Measurements from ENCODE around the gene FHIT.

FHIT gene

GRCh38 chr3:60779637-60780036, 471.6 kb downstream of the FHIT start:
- Histone ChIP-seq H3K4me1 (ENCODE audit: control insufficient read depth, insufficient read depth, low read length, poor library complexity, severe bottlenecking) (no peaks in the 10 kb centered on the region), H3K9me3 (ENCODE audit: control insufficient read depth, low read length) (no peaks in the 10 kb centered on the region), H3K4me3 (ENCODE audit: insufficient read depth, low read depth, low read length, poor library complexity, severe bottlenecking) (no peak overlapping the region), H3K36me3 (ENCODE audit: control insufficient read depth, insufficient read depth, low read length) (no peaks in the 10 kb centered on the region), H3K27me3 (replicated peaks; ENCODE audit: control insufficient read depth, insufficient read depth, low read length, poor library complexity, severe bottlenecking) (no peaks in the 10 kb centered on the region), H3K27ac (ENCODE audit: insufficient read depth, low read length, poor library complexity, severe bottlenecking) (no peak overlapping the region)
- DNase-seq = no peak

GRCh38 chr3:60775985-60776384, 475.3 kb downstream of the FHIT start:
- Histone ChIP-seq H3K4me1 (ENCODE audit: control insufficient read depth, insufficient read depth, low read length, poor library complexity, severe bottlenecking) (no peaks in the 10 kb centered on the region), H3K36me3 (ENCODE audit: control insufficient read depth, insufficient read depth, low read length) (no peaks in the 10 kb centered on the region), H3K4me3 (ENCODE audit: insufficient read depth, low read depth, low read length, poor library complexity, severe bottlenecking) (no peak overlapping the region), H3K27me3 (replicated peaks; ENCODE audit: control insufficient read depth, insufficient read depth, low read length, poor library complexity, severe bottlenecking) (no peaks in the 10 kb centered on the region), H3K27ac (ENCODE audit: insufficient read depth, low read length, poor library complexity, severe bottlenecking) (no peak overlapping the region), H3K9me3 (ENCODE audit: control insufficient read depth, low read length) (no peaks in the 10 kb centered on the region)
- DNase-seq = no peak

GRCh38 chr3:60774617-60775016, 476.6 kb downstream of the FHIT start:
- Histone ChIP-seq H3K9me3 (ENCODE audit: control insufficient read depth, low read length) (no peaks in the 10 kb centered on the region), H3K36me3 (ENCODE audit: control insufficient read depth, insufficient read depth, low read length) (no peaks in the 10 kb centered on the region), H3K4me3 (ENCODE audit: insufficient read depth, low read depth, low read length, poor library complexity, severe bottlenecking) (no peak overlapping the region), H3K27ac (ENCODE audit: insufficient read depth, low read length, poor library complexity, severe bottlenecking) (no peak overlapping the region), H3K27me3 (replicated peaks; ENCODE audit: control insufficient read depth, insufficient read depth, low read length, poor library complexity, severe bottlenecking) (no peaks in the 10 kb centered on the region), H3K4me1 (ENCODE audit: control insufficient read depth, insufficient read depth, low read length, poor library complexity, severe bottlenecking) (no peaks in the 10 kb centered on the region)
- no peak for DNase-seq

- no peaks in the 10 kb centered on the region for H3K4me1 ChIP-seq (ENCODE audit: control insufficient read depth, insufficient read depth, low read length, poor library complexity, severe bottlenecking)
- no peak overlapping the region for H3K4me3 ChIP-seq (ENCODE audit: insufficient read depth, low read depth, low read length, poor library complexity, severe bottlenecking)
- H3K27ac ChIP-seq (ENCODE audit: insufficient read depth, low read length, poor library complexity, severe bottlenecking) = no peak overlapping the region
- no peaks in the 10 kb centered on the region for H3K27me3 ChIP-seq (replicated peaks; ENCODE audit: control insufficient read depth, insufficient read depth, low read length, poor library complexity, severe bottlenecking)
- no peaks in the 10 kb centered on the region for H3K9me3 ChIP-seq (ENCODE audit: control insufficient read depth, low read length)
- no peak for DNase-seq
- H3K36me3 ChIP-seq (ENCODE audit: control insufficient read depth, insufficient read depth, low read length) = no peaks in the 10 kb centered on the region
Measured at GRCh38 chr3:60772584-60772983, 478.7 kb downstream of the FHIT start.

- Histone ChIP-seq H3K27me3 (replicated peaks; ENCODE audit: control insufficient read depth, insufficient read depth, low read length, poor library complexity, severe bottlenecking) (no peaks in the 10 kb centered on the region), H3K4me3 (ENCODE audit: insufficient read depth, low read depth, low read length, poor library complexity, severe bottlenecking) (no peak overlapping the region), H3K36me3 (ENCODE audit: control insufficient read depth, insufficient read depth, low read length) (no peaks in the 10 kb centered on the region), H3K27ac (ENCODE audit: insufficient read depth, low read length, poor library complexity, severe bottlenecking) (no peak overlapping the region), H3K4me1 (ENCODE audit: control insufficient read depth, insufficient read depth, low read length, poor library complexity, severe bottlenecking) (no peaks in the 10 kb centered on the region), H3K9me3 (ENCODE audit: control insufficient read depth, low read length) (no peaks in the 10 kb centered on the region)
- no peak for DNase-seq
Measured at GRCh38 chr3:60771766-60772165, 479.5 kb downstream of the FHIT start.

GRCh38 chr3:60770532-60770931, 480.7 kb downstream of the FHIT start:
- H3K36me3 ChIP-seq (ENCODE audit: control insufficient read depth, insufficient read depth, low read length) = no peaks in the 10 kb centered on the region
- no peaks in the 10 kb centered on the region for H3K4me1 ChIP-seq (ENCODE audit: control insufficient read depth, insufficient read depth, low read length, poor library complexity, severe bottlenecking)
- no peak overlapping the region for H3K27ac ChIP-seq (ENCODE audit: insufficient read depth, low read length, poor library complexity, severe bottlenecking)
- no peaks in the 10 kb centered on the region for H3K9me3 ChIP-seq (ENCODE audit: control insufficient read depth, low read length)
- H3K4me3 ChIP-seq (ENCODE audit: insufficient read depth, low read depth, low read length, poor library complexity, severe bottlenecking) = no peak overlapping the region
- no peaks in the 10 kb centered on the region for H3K27me3 ChIP-seq (replicated peaks; ENCODE audit: control insufficient read depth, insufficient read depth, low read length, poor library complexity, severe bottlenecking)
- no peak for DNase-seq

- Histone ChIP-seq H3K36me3 (ENCODE audit: control insufficient read depth, insufficient read depth, low read length) (no peaks in the 10 kb centered on the region), H3K27ac (ENCODE audit: insufficient read depth, low read length, poor library complexity, severe bottlenecking) (no peak overlapping the region), H3K4me1 (ENCODE audit: control insufficient read depth, insufficient read depth, low read length, poor library complexity, severe bottlenecking) (no peaks in the 10 kb centered on the region), H3K9me3 (ENCODE audit: control insufficient read depth, low read length) (no peaks in the 10 kb centered on the region), H3K27me3 (replicated peaks; ENCODE audit: control insufficient read depth, insufficient read depth, low read length, poor library complexity, severe bottlenecking) (no peaks in the 10 kb centered on the region), H3K4me3 (ENCODE audit: insufficient read depth, low read depth, low read length, poor library complexity, severe bottlenecking) (no peak overlapping the region)
- no peak for DNase-seq
Measured at GRCh38 chr3:60767536-60767935, 483.7 kb downstream of the FHIT start.

- no peaks in the 10 kb centered on the region for H3K27me3 ChIP-seq (replicated peaks; ENCODE audit: control insufficient read depth, insufficient read depth, low read length, poor library complexity, severe bottlenecking)
- no peaks in the 10 kb centered on the region for H3K9me3 ChIP-seq (ENCODE audit: control insufficient read depth, low read length)
- H3K4me3 ChIP-seq (ENCODE audit: insufficient read depth, low read depth, low read length, poor library complexity, severe bottlenecking) = no peak overlapping the region
- H3K27ac ChIP-seq (ENCODE audit: insufficient read depth, low read length, poor library complexity, severe bottlenecking) = no peak overlapping the region
- no peak for DNase-seq
- no peaks in the 10 kb centered on the region for H3K4me1 ChIP-seq (ENCODE audit: control insufficient read depth, insufficient read depth, low read length, poor library complexity, severe bottlenecking)
- H3K36me3 ChIP-seq (ENCODE audit: control insufficient read depth, insufficient read depth, low read length) = no peaks in the 10 kb centered on the region
Measured at GRCh38 chr3:60765776-60766175, 485.5 kb downstream of the FHIT start.

GRCh38 chr3:60764870-60765269, 486.4 kb downstream of the FHIT start:
- no peaks in the 10 kb centered on the region for H3K36me3 ChIP-seq (ENCODE audit: control insufficient read depth, insufficient read depth, low read length)
- H3K27ac ChIP-seq (ENCODE audit: insufficient read depth, low read length, poor library complexity, severe bottlenecking) = no peak overlapping the region
- H3K27me3 ChIP-seq (replicated peaks; ENCODE audit: control insufficient read depth, insufficient read depth, low read length, poor library complexity, severe bottlenecking) = no peaks in the 10 kb centered on the region
- H3K4me1 ChIP-seq (ENCODE audit: control insufficient read depth, insufficient read depth, low read length, poor library complexity, severe bottlenecking) = no peaks in the 10 kb centered on the region
- no peaks in the 10 kb centered on the region for H3K9me3 ChIP-seq (ENCODE audit: control insufficient read depth, low read length)
- no peak for DNase-seq
- no peak overlapping the region for H3K4me3 ChIP-seq (ENCODE audit: insufficient read depth, low read depth, low read length, poor library complexity, severe bottlenecking)

GRCh38 chr3:60760145-60760544, 491.1 kb downstream of the FHIT start:
- Histone ChIP-seq H3K9me3 (ENCODE audit: control insufficient read depth, low read length) (no peaks in the 10 kb centered on the region), H3K27me3 (replicated peaks; ENCODE audit: control insufficient read depth, insufficient read depth, low read length, poor library complexity, severe bottlenecking) (no peaks in the 10 kb centered on the region), H3K36me3 (ENCODE audit: control insufficient read depth, insufficient read depth, low read length) (no peaks in the 10 kb centered on the region), H3K27ac (ENCODE audit: insufficient read depth, low read length, poor library complexity, severe bottlenecking) (no peak overlapping the region), H3K4me1 (ENCODE audit: control insufficient read depth, insufficient read depth, low read length, poor library complexity, severe bottlenecking) (no peaks in the 10 kb centered on the region), H3K4me3 (ENCODE audit: insufficient read depth, low read depth, low read length, poor library complexity, severe bottlenecking) (no peak overlapping the region)
- DNase-seq = no peak

GRCh38 chr3:60759439-60759838, 491.8 kb downstream of the FHIT start:
- Histone ChIP-seq H3K27me3 (replicated peaks; ENCODE audit: control insufficient read depth, insufficient read depth, low read length, poor library complexity, severe bottlenecking) (no peaks in the 10 kb centered on the region), H3K4me3 (ENCODE audit: insufficient read depth, low read depth, low read length, poor library complexity, severe bottlenecking) (no peak overlapping the region), H3K4me1 (ENCODE audit: control insufficient read depth, insufficient read depth, low read length, poor library complexity, severe bottlenecking) (no peaks in the 10 kb centered on the region), H3K27ac (ENCODE audit: insufficient read depth, low read length, poor library complexity, severe bottlenecking) (no peak overlapping the region), H3K9me3 (ENCODE audit: control insufficient read depth, low read length) (no peaks in the 10 kb centered on the region), H3K36me3 (ENCODE audit: control insufficient read depth, insufficient read depth, low read length) (no peaks in the 10 kb centered on the region)
- no peak for DNase-seq
